RWPE1 (cell line): ENCODE measurements around the gene NADK2.

Experiments used
- CTCF ChIA-PET: fragments of 350-600 bp; sonication (Branson Sonifier 250); formaldehyde crosslinking; extraction: SDS; loops from one replicate; lab custom pipeline; 2021; lab: Yijun Ruan, JAX
- POLR2A ChIA-PET: fragments of 400-600 bp; formaldehyde crosslinking; extraction: SDS; loops from one replicate; lab custom pipeline; 2020; ENCODE audit warnings: antibody characterized with exemption; ENCODE audit not compliant: low non-redundant PET; lab: Yijun Ruan, JAX
- DNase-seq: peaks from one replicate; pipeline ENCODE4 v3.0.0; 2012; ENCODE audit warnings: low spot score
- H3K27ac ChIP-seq: fragments of 450-650 bp; 2 replicates; pipeline ENCODE4 v1.5.1; 2017
- CTCF ChIP-seq: fragments of 450-650 bp; conservative IDR thresholded peaks from 2 replicates; pipeline ENCODE4 v1.5.1; 2017; ENCODE audit warnings: low read depth, mild to moderate bottlenecking

The NADK2 gene

DNA sequence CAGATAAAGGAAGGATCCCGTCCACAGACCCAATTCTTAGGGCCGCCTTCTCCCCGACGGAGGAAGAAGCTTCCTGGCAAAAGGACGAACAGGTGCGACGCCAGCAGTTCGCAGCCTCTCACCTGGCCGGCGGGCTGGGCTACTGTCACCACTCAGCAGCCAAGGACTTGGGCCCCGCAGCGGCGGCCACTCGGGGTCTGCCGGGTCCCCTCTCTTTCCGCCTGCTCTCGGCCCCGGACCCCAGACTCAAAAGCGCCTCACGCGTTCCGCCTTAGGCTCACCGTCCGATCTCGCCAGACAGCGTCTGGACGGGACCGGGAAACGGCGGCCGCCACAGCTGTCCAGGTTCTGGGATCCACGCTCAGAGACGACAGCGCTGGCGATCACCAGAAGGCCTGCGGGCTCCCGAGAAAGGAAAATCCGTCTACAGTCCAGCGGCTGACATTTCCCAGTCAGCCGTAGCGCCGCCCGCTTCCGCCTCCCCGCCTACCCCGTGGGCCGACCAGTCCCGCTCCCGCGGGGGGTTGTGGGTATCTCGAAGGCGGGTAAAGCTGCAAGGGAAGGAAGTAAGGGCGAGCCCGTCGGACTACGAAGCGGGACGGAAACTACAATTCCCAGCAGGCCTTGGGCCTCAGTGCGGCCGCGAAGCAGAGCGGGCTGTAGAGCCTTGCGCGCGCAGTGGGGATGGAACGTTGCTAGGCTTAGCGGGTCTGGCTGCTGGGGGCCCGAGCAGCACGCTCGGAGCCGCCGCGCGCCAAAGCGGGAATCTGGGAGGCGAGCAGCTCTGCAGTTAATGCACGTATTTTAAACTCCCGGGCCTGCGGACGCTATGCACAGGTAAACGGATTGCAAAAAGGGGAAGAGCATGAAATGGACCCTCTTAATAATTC is 90.0 kb downstream of the NADK2 start, which contains the start of the genes LMBRD2 and SKP2:
LMBRD2 (minus strand) TSS at position 454 of the 890 bp plus-strand sequence. CDS start 8,538 bp downstream, outside the sequence.
SKP2 (plus strand) TSS at position 678 of the 890 bp plus-strand sequence; CDS start at position 830, 152 bp downstream.
- DNase-seq = peak; percentile 96
- no peak for TF ChIP-seq CTCF
- peak within 1 kb of the TSS; percentile 75 for H3K27ac ChIP-seq
- ChIA-PET POLR2A (interaction anchor here (0.5 kb wide), 1 partner anchor 64 kb away, joined by 3 read pairs; no protein-coding TSS in a partner anchor), CTCF (interaction anchor here (0.7 to 1.3 kb wide), 2 partner anchors 23 to 73 kb away, joined by 3 to 4 read pairs; no protein-coding TSS in a partner anchor)

- POLR2A ChIA-PET = interaction anchor here (0.5 kb wide), 1 partner anchor 64 kb away, joined by 3 read pairs; no protein-coding TSS in a partner anchor
- H3K27ac ChIP-seq = peak overlapping the region; percentile 75
- CTCF ChIA-PET = interaction anchor here (0.7 kb wide), 2 partner anchors 23 to 460 kb away, joined by 3 read pairs; no protein-coding TSS in a partner anchor
- TF ChIP-seq CTCF = no peak
- peak; percentile 28 for DNase-seq
Measured at GRCh38 chr5:36150676-36151433, 90.9 kb downstream of the NADK2 start.

GRCh38 chr5:36147681-36148080 is 94.0 kb downstream of the NADK2 start:
- no peak for TF ChIP-seq CTCF
- H3K27ac ChIP-seq = no peak overlapping the region
- CTCF ChIA-PET = no interaction called here

GRCh38 chr5:36146390-36146789 is 95.3 kb downstream of the NADK2 start:
- no peak for DNase-seq
- ChIA-PET CTCF (interaction anchor here (0.7 kb wide), 1 partner anchor 100 kb away, joined by 3 read pairs; no protein-coding TSS in a partner anchor), POLR2A (no interaction called here)
- TF ChIP-seq CTCF = no peak
- H3K27ac ChIP-seq = no peak overlapping the region

More at GRCh38 chr5:36147681-36148080, 94.0 kb downstream of the NADK2 start:
- POLR2A ChIA-PET = no interaction called here
- no peak for DNase-seq

DNA sequence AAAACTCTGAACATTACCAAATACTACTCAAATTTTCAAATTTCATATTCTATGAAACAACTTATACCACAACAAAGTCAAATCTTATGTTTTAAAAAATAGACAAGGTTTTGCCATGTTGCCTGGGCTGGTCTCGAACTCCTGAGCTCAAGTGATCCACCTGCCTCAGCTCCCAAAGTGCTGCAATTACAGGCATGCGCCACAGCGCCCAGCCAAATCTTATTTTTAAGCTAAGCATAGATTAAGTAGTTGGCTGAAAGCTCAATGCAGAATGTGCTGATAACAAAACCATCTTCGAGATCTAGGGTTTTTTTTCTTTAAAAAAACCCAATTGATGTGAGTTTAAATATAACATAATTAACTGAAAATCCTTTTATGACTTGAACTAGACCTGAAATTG is 96.4 kb downstream of the NADK2 start:
- no peak overlapping the region for H3K27ac ChIP-seq
- no peak for DNase-seq
- ChIA-PET POLR2A (no interaction called here), CTCF (no interaction called here)
- no peak for TF ChIP-seq CTCF
